ENCODE measurements around the gene CNTNAP2. TPM values are rescaled to one million over a fixed set of nuclear protein-coding genes. Genes with fewer than 3 reads are reported as not detected.

Gene CNTNAP2
- total RNA-seq, 1 experiment from 2014 or later = 64.5 TPM

GRCh38 chr7:147199868-147200267 is 1083.3 kb downstream of the CNTNAP2 start:
- no peak overlapping the region for H3K9ac ChIP-seq (ENCODE audit: extremely low read depth, insufficient read length, low read length)
- H3K4me1 Mint-ChIP-seq = peaks cover 3 to 4% of the 10 kb centered on the region in 2 experiments; a peak in 2 of 4 replicates
- H2BK15ac ChIP-seq (ENCODE audit: low read depth, low read length) = no peak overlapping the region
- no peak overlapping the region for H2BK20ac ChIP-seq (ENCODE audit: low read depth, low read length, poor library complexity, severe bottlenecking)
- no peaks in the 10 kb centered on the region for H3K36me3 Mint-ChIP-seq (ENCODE audit: insufficient read depth in 1 of 3, low read depth in 3 of 3)
- no peak for DNase-seq
- H3K4ac ChIP-seq (ENCODE audit: low read depth, low read length) = no peak overlapping the region
- no peaks in the 10 kb centered on the region for H4K20me1 ChIP-seq (ENCODE audit: control insufficient read depth, insufficient read depth, insufficient read length)
- no peak overlapping the region for H2BK12ac ChIP-seq (ENCODE audit: insufficient read length, low read depth, low read length)
- H2AK5ac ChIP-seq (ENCODE audit: insufficient read length, low read length) = no peak overlapping the region
- H3K4me2 ChIP-seq (ENCODE audit: insufficient read depth, insufficient read length, low read length) = no peak overlapping the region
- peak overlapping the region; percentile 36 for H2AFZ ChIP-seq (ENCODE audit: low read length)
- no peaks in the 10 kb centered on the region for H3K27me3 ChIP-seq (ENCODE audit: insufficient read depth, low read length)
- no peaks in the 10 kb centered on the region for H3K27me3 Mint-ChIP-seq (ENCODE audit: low read depth)
- H3K79me2 ChIP-seq (ENCODE audit: insufficient read depth, low read length) = no peaks in the 10 kb centered on the region
- H2BK120ac ChIP-seq (ENCODE audit: low read depth, low read length, poor library complexity, severe bottlenecking) = no peak overlapping the region
- no peak overlapping the region for H3K23ac ChIP-seq (ENCODE audit: insufficient read length, low read depth, low read length)
- no peak overlapping the region for H3K56ac ChIP-seq (ENCODE audit: insufficient read length, low read depth, low read length)
- no peak overlapping the region for H3K27ac ChIP-seq (ENCODE audit: insufficient read length, low read depth, low read length)
- no peak overlapping the region for H3K14ac ChIP-seq (ENCODE audit: insufficient read depth, low read length)
- H4K91ac ChIP-seq (ENCODE audit: insufficient read length, low read depth, low read length) = no peak overlapping the region
- TF ChIP-seq CTCF (conservative IDR thresholded peaks at IDR 0.05) = no peak
- H3T11ph ChIP-seq (ENCODE audit: low read length) = no peak overlapping the region
- H3K4me1 ChIP-seq (ENCODE audit: insufficient read depth, low read length) = no peaks in the 10 kb centered on the region
- WGBS (ENCODE audit: extremely low coverage, insufficient read length, low lambda C conversion rate) = no CpG with 5 or more reads among the region's 1 CpG
- no peaks in the 10 kb centered on the region for H3K79me1 ChIP-seq (ENCODE audit: insufficient read depth, low read depth, low read length, poor library complexity, severe bottlenecking)
- H3K18ac ChIP-seq (ENCODE audit: insufficient read length, low read depth, low read length) = no peak overlapping the region
- H4K5ac ChIP-seq (ENCODE audit: insufficient read length, low read depth, low read length) = no peak overlapping the region
- no peak overlapping the region for H3K27ac Mint-ChIP-seq
- H4K8ac ChIP-seq (replicated peaks; ENCODE audit: insufficient read length, low read depth, low read length) = no peak overlapping the region
- no peak overlapping the region for H3K4me3 Mint-ChIP-seq
- no peak overlapping the region for H2BK5ac ChIP-seq (ENCODE audit: insufficient read length, low read length)
- no peaks in the 10 kb centered on the region for H3K9me3 ChIP-seq (ENCODE audit: control insufficient read depth, low read depth, low read length)
- H3K9me3 Mint-ChIP-seq = no peaks in the 10 kb centered on the region
- no peaks in the 10 kb centered on the region for H3K23me2 ChIP-seq (ENCODE audit: insufficient read length, low read depth, low read length, poor library complexity, severe bottlenecking)
